Brain microvascular endothelial cell (primary cell): Measurements from ENCODE around the gene DGCR8.

ENCODE experiments used
- DNase-seq: peaks from one replicate; pipeline ENCODE4 v3.0.0-alpha.2; 2020
- H3K27ac ChIP-seq: fragments of 250-450 bp; sonication (Bioruptor Pico); 2 replicates; pipeline ENCODE4 v1.5.1; 2020; ENCODE audit warnings: mild to moderate bottlenecking, moderate library complexity
- H3K27me3 ChIP-seq: fragments of 250-450 bp; sonication (Bioruptor Pico); replicated peaks from 2 replicates; pipeline ENCODE4 v1.5.1; 2020; ENCODE audit warnings: mild to moderate bottlenecking
- H3K36me3 ChIP-seq: fragments of 250-450 bp; sonication (Bioruptor Pico); replicated peaks from 2 replicates; pipeline ENCODE4 v1.5.1; 2020; ENCODE audit warnings: mild to moderate bottlenecking
- H3K4me3 ChIP-seq: 2 replicates; pipeline ENCODE4 v1.5.1; 2011; ENCODE audit warnings: low read depth, mild to moderate bottlenecking, control low read depth, low read length, moderate library complexity
- in situ Hi-C: cut with HindIII; loops from 2 replicates; pipeline ENCODE4 v1.10.0; 2017; ENCODE audit warnings: low sequenced_read_pairs, low pct_ligation_motif_present
- TF ChIP-seq, protein P1 (sequence below): IDR thresholded peaks from 2 replicates; pipeline ENCODE4 v1.5.1; 2011; ENCODE audit warnings: low read depth, mild to moderate bottlenecking, moderate library complexity, low read length, control low read depth, inconsistent platforms; ENCODE audit errors: missing control alignments

DGCR8 gene

DNA sequence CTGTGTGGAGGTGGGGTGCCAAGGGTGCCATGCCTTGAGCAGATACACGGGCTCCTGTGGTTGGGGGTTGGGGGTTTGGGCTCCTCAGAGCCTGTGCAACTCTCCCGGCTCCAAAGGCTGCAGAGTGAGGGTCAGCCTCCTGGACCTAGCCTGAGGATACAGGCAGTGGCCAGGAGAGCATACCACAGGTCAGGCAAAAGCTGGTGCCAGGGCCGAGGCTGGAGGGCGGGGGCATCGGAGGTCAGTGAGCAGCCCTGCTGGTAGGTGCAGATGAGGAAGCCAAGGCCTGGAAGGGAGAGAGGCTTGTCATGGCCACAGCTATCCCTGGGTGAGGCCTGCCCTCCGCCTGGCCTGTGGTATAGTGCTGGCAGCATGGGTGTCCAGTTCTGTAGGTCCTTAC, 25.6 kb upstream of the DGCR8 start:
- DNase-seq, result no peak
- peaks cover 24% of the 10 kb centered on the region for H3K36me3 ChIP-seq
- H3K4me3 ChIP-seq, result no peak overlapping the region
- no peak overlapping the region for H3K27ac ChIP-seq
- H3K27me3 ChIP-seq, result no peaks in the 10 kb centered on the region
- TF ChIP-seq, protein P1, sequence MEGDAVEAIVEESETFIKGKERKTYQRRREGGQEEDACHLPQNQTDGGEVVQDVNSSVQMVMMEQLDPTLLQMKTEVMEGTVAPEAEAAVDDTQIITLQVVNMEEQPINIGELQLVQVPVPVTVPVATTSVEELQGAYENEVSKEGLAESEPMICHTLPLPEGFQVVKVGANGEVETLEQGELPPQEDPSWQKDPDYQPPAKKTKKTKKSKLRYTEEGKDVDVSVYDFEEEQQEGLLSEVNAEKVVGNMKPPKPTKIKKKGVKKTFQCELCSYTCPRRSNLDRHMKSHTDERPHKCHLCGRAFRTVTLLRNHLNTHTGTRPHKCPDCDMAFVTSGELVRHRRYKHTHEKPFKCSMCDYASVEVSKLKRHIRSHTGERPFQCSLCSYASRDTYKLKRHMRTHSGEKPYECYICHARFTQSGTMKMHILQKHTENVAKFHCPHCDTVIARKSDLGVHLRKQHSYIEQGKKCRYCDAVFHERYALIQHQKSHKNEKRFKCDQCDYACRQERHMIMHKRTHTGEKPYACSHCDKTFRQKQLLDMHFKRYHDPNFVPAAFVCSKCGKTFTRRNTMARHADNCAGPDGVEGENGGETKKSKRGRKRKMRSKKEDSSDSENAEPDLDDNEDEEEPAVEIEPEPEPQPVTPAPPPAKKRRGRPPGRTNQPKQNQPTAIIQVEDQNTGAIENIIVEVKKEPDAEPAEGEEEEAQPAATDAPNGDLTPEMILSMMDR, result no peak
- in situ Hi-C loops, result no loop called here

DNA sequence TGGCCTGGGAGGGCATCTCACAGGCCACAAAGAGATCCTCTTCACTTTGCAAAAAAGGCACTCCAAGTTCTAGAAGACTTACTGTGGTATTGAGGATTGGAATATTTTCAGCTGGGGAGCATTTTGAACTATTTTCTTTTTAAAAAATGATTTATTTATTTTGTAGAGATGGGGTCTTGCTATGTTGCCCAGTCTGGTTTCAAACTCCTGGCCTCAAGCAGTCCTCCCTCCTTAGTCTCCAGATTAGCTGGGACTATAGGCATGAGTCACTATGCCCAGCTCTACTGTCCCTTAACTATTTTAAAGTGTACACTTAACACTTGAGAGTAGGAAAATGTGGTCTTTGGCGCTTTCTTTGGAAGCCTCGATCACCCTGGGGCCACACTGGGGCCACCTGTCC, 24.9 kb upstream of the DGCR8 start:
- no peaks in the 10 kb centered on the region for H3K27me3 ChIP-seq
- peaks cover 24% of the 10 kb centered on the region for H3K36me3 ChIP-seq
- TF ChIP-seq, protein P1, result no peak
- in situ Hi-C loops, result no loop called here
- no peak overlapping the region for H3K27ac ChIP-seq
- DNase-seq, result no peak
- no peak overlapping the region for H3K4me3 ChIP-seq

DNA sequence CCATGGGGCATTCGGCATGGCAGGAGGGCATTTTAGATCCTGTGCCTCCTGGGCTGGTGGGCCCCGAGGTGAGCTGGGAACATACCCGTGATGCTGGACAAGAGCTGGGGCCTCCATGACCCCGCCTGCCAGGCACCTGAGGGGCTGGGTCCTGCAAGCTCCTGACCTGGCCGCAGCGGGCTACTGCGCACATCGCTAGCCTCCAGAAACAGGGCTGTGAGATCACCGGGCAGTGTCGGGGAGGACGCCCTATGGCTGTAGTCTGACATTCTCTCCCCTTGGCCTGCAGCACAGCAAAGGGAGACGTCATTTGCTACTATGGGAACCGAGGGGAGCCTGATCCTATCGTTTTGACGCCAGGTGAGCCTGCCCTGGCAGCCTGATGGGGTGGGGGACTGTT, 24.4 kb upstream of the DGCR8 start:
- in situ Hi-C loops, result no loop called here
- TF ChIP-seq, protein P1, result no peak
- Histone ChIP-seq H3K27me3 (no peaks in the 10 kb centered on the region), H3K27ac (no peak overlapping the region), H3K4me3 (no peak overlapping the region), H3K36me3 (peaks cover 25% of the 10 kb centered on the region)
- DNase-seq, result no peak

DNA sequence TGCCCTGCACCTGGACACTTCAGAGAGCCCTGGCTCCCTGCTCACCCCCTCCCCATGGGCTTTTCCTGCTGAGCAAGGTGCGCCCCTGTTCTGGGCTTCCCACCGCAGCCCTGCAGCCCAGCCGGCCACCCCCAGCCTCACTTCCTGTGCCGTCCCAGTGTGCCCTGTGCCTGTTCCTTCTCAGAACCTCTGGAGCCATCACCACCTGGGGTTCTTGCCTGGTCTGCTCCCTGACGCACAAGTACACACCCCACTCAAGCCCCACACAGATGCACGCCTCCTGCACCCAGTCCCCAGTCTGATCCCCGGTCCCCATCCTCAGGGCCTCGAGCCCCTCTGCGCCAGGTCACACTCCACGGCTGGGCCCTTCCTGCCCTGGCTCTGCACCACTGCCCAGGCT, 23.9 kb upstream of the DGCR8 start:
- no peaks in the 10 kb centered on the region for H3K27me3 ChIP-seq
- in situ Hi-C loops, result no loop called here
- H3K4me3 ChIP-seq, result no peak overlapping the region
- TF ChIP-seq, protein P1, result no peak
- no peak overlapping the region for H3K27ac ChIP-seq
- no peak for DNase-seq
- peaks cover 27% of the 10 kb centered on the region for H3K36me3 ChIP-seq

DNA sequence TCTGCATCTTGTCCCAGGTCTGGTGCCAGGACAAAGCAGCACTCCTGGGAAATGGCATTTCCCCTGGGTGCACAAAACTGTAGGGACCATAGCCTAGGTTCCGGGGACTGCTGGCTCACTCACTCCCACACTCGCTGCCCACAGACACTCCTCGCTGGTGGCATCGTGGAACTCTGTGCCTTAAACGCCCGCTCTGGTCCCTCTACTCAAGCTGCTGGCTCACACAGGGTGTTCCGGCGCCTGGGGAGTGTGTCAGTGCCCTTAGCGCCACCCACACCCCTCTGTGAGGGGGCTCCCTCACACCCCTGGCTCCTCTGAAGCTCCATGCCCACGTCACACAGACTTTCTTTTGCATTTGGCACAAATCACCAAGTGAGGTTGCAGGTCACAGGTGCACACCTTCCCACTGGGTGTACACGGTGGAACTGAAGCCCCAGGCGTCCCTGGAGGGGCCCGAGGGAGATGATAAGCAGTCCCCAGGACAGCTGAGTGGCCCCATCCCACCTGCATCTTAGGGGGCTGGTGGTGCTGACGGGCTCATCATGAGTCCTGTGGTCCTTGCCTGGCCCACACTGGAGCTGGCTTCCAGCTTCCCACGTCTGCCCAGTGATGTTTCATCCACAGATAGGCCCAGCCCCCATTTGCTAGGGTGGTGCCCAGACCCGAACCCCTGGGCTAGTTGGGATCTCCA, 23.2 kb upstream of the DGCR8 start:
- Histone ChIP-seq H3K4me3 (no peak overlapping the region), H3K36me3 (peaks cover 31% of the 10 kb centered on the region), H3K27ac (no peak overlapping the region), H3K27me3 (no peaks in the 10 kb centered on the region)
- no peak for DNase-seq
- TF ChIP-seq, protein P1, result no peak
- in situ Hi-C loops, result no loop called here
